SK-N-SH treated with all-trans-retinoic acid at 6 μM for 48 hours (cell line): ENCODE measurements around the gene AFAP1.

Source experiments
- ATAC-seq: fragments of 200-7000 bp; cut with Tn5 transposase; 3 replicates; pipeline ENCODE4 v1.9.1; 2020; ENCODE audit warnings: mild to moderate bottlenecking, moderate library complexity
- ARNTL ChIP-seq: fragments of 450-650 bp; formaldehyde crosslinking; IDR thresholded peaks from 2 replicates; pipeline ENCODE4 v1.5.0; 2020; ENCODE audit warnings: low read depth, mild to moderate bottlenecking, moderate library complexity, borderline replicate concordance
- BACH2 ChIP-seq: fragments of 250-450 bp; sonication (Bioruptor Pico); IDR thresholded peaks from 2 replicates; pipeline ENCODE4 v1.9.0; 2021; ENCODE audit warnings: mild to moderate bottlenecking, borderline replicate concordance
- CSDC2 ChIP-seq: fragments of 250-450 bp; sonication (Bioruptor Pico); IDR thresholded peaks from 2 replicates; pipeline ENCODE4 v1.5.0; 2020; ENCODE audit warnings: mild to moderate bottlenecking, moderate library complexity
- ESRRG ChIP-seq: fragments of 250-450 bp; sonication (Bioruptor Pico); IDR thresholded peaks from 2 replicates; pipeline ENCODE4 v1.6.1; 2021; ENCODE audit warnings: mild to moderate bottlenecking
- GLIS3 ChIP-seq: fragments of 250-450 bp; sonication (Bioruptor Pico); IDR thresholded peaks from 2 replicates; pipeline ENCODE4 v1.5.0; 2020; ENCODE audit warnings: mild to moderate bottlenecking, moderate library complexity
- ISL1 ChIP-seq: fragments of 250-450 bp; sonication (Bioruptor Pico); IDR thresholded peaks from 2 replicates; pipeline ENCODE4 v2.1.2; 2022; ENCODE audit warnings: mild to moderate bottlenecking, moderate library complexity
- OSR1 ChIP-seq: fragments of 250-450 bp; sonication (Bioruptor Pico); IDR thresholded peaks from 2 replicates; pipeline ENCODE4 v1.8.0; 2022; ENCODE audit warnings: moderate library complexity, mild to moderate bottlenecking, inconsistent platforms
- POU6F1 ChIP-seq: fragments of 250-450 bp; sonication (Bioruptor Pico); IDR thresholded peaks from 2 replicates; pipeline ENCODE4 v1.8.0; 2021; ENCODE audit warnings: low read depth, mild to moderate bottlenecking, moderate library complexity, borderline replicate concordance
- PPARA ChIP-seq: fragments of 250-450 bp; sonication (Bioruptor Pico); IDR thresholded peaks from 2 replicates; pipeline ENCODE4 v1.5.0; 2020; ENCODE audit warnings: mild to moderate bottlenecking, borderline replicate concordance
- RARB ChIP-seq: fragments of 250-450 bp; sonication (Bioruptor Pico); IDR thresholded peaks from 2 replicates; pipeline ENCODE4 v1.8.0; 2021; ENCODE audit warnings: mild to moderate bottlenecking, moderate library complexity
- SNAI2 ChIP-seq: fragments of 250-450 bp; sonication (Bioruptor Pico); IDR thresholded peaks from 2 replicates; pipeline ENCODE4 v1.5.0; 2020; ENCODE audit warnings: mild to moderate bottlenecking, moderate library complexity
- TCF4 ChIP-seq: fragments of 250-450 bp; sonication (Bioruptor Pico); IDR thresholded peaks from 2 replicates; pipeline ENCODE4 v1.8.0; 2021; ENCODE audit warnings: mild to moderate bottlenecking, moderate library complexity, borderline replicate concordance
- TSHZ2 ChIP-seq: fragments of 250-450 bp; sonication (Bioruptor Pico); IDR thresholded peaks from 2 replicates; pipeline ENCODE4 v1.5.0; 2020; ENCODE audit warnings: mild to moderate bottlenecking, moderate library complexity
- ZC3H10 ChIP-seq: fragments of 250-450 bp; sonication (Bioruptor Pico); IDR thresholded peaks from 2 replicates; pipeline ENCODE4 v1.5.1; 2021; ENCODE audit warnings: mild to moderate bottlenecking, moderate library complexity
- ZFP30 ChIP-seq: fragments of 450-650 bp; formaldehyde crosslinking; IDR thresholded peaks from 2 replicates; pipeline ENCODE4 v1.5.0; 2022; ENCODE audit warnings: mild to moderate bottlenecking, moderate library complexity
- ZNF70 ChIP-seq: fragments of 450-650 bp; formaldehyde crosslinking; IDR thresholded peaks from 2 replicates; pipeline ENCODE4 v1.5.0; 2020; ENCODE audit warnings: mild to moderate bottlenecking, moderate library complexity
- ZNF8 ChIP-seq: fragments of 450-650 bp; formaldehyde crosslinking; IDR thresholded peaks from 2 replicates; pipeline ENCODE4 v1.5.0; 2020; ENCODE audit warnings: mild to moderate bottlenecking, moderate library complexity
- TF ChIP-seq, protein P1 (sequence below): fragments of 250-450 bp; sonication (Bioruptor Pico); IDR thresholded peaks from 2 replicates; pipeline ENCODE4 v1.5.1; 2020; ENCODE audit warnings: low read depth, mild to moderate bottlenecking, moderate library complexity
- TF ChIP-seq, protein P2 (sequence below): fragments of 250-450 bp; sonication (Bioruptor Pico); IDR thresholded peaks from 2 replicates; pipeline ENCODE4 v1.5.1; 2021; ENCODE audit warnings: mild to moderate bottlenecking, moderate library complexity
- TF ChIP-seq, protein P3 (sequence below): fragments of 250-450 bp; sonication (Bioruptor Pico); IDR thresholded peaks from 2 replicates; pipeline ENCODE4 v1.8.0; 2020; ENCODE audit warnings: mild to moderate bottlenecking, moderate library complexity, borderline replicate concordance

AFAP1 gene

GRCh38 chr4:7760228-7760627 lies 179.4 kb downstream of the AFAP1 start:
- no peak for ATAC-seq
- TF ChIP-seq TSHZ2 (CRISPR knock-in tag) (no peak), ISL1 (CRISPR knock-in tag) (no peak), PPARA (CRISPR knock-in tag) (no peak), ESRRG (no peak), ZNF70 (CRISPR knock-in tag) (no peak), ZNF8 (no peak), OSR1 (CRISPR knock-in tag) (no peak)
- TF ChIP-seq, protein P1, sequence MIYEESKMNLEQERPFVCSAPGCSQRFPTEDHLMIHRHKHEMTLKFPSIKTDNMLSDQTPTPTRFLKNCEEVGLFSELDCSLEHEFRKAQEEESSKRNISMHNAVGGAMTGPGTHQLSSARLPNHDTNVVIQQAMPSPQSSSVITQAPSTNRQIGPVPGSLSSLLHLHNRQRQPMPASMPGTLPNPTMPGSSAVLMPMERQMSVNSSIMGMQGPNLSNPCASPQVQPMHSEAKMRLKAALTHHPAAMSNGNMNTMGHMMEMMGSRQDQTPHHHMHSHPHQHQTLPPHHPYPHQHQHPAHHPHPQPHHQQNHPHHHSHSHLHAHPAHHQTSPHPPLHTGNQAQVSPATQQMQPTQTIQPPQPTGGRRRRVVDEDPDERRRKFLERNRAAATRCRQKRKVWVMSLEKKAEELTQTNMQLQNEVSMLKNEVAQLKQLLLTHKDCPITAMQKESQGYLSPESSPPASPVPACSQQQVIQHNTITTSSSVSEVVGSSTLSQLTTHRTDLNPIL (CRISPR knock-in tag) = no peak

DNA sequence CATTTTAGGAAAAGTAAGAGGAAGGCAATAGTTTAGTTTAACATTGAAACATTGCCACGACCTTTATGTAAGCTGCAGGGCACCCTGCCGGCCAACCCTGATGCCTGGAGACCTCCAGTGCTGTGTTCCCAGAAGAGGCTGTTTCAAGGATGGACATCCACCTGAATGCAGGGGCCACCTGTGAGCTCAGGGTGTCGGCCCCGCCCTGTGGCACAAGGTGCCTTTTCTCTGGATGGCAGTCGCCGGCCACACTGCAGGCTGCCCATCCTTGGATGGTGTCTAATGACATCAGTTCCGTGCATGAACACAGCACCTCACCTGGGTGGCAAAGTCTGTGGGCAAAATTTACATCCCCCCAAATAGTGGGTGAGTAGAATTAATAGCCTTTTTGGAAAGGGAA lies 180.0 kb downstream of the AFAP1 start:
- ATAC-seq = no peak
- TF ChIP-seq ZNF70 (CRISPR knock-in tag) (no peak), ZC3H10 (CRISPR knock-in tag) (no peak), POU6F1 (CRISPR knock-in tag) (no peak), ZFP30 (no peak), PPARA (CRISPR knock-in tag) (no peak), BACH2 (CRISPR knock-in tag) (no peak), RARB (CRISPR knock-in tag) (no peak), TSHZ2 (CRISPR knock-in tag) (no peak), ESRRG (no peak), ARNTL (CRISPR knock-in tag) (no peak), SNAI2 (CRISPR knock-in tag) (no peak), ISL1 (CRISPR knock-in tag) (no peak), CSDC2 (CRISPR knock-in tag) (no peak), GLIS3 (CRISPR knock-in tag) (no peak), TCF4 (CRISPR knock-in tag) (no peak), ZNF8 (no peak)
- TF ChIP-seq, protein P2, sequence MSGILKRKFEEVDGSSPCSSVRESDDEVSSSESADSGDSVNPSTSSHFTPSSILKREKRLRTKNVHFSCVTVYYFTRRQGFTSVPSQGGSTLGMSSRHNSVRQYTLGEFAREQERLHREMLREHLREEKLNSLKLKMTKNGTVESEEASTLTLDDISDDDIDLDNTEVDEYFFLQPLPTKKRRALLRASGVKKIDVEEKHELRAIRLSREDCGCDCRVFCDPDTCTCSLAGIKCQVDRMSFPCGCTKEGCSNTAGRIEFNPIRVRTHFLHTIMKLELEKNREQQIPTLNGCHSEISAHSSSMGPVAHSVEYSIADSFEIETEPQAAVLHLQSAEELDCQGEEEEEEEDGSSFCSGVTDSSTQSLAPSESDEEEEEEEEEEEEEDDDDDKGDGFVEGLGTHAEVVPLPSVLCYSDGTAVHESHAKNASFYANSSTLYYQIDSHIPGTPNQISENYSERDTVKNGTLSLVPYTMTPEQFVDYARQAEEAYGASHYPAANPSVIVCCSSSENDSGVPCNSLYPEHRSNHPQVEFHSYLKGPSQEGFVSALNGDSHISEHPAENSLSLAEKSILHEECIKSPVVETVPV (CRISPR knock-in tag) = no peak
- TF ChIP-seq, protein P1 (CRISPR knock-in tag) = no peak
- TF ChIP-seq, protein P3, sequence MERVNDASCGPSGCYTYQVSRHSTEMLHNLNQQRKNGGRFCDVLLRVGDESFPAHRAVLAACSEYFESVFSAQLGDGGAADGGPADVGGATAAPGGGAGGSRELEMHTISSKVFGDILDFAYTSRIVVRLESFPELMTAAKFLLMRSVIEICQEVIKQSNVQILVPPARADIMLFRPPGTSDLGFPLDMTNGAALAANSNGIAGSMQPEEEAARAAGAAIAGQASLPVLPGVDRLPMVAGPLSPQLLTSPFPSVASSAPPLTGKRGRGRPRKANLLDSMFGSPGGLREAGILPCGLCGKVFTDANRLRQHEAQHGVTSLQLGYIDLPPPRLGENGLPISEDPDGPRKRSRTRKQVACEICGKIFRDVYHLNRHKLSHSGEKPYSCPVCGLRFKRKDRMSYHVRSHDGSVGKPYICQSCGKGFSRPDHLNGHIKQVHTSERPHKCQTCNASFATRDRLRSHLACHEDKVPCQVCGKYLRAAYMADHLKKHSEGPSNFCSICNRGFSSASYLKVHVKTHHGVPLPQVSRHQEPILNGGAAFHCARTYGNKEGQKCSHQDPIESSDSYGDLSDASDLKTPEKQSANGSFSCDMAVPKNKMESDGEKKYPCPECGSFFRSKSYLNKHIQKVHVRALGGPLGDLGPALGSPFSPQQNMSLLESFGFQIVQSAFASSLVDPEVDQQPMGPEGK (CRISPR knock-in tag) = no peak
